PC-9 (cell line): ENCODE results near the gene SLC9A9. TPM values are rescaled to one million over a fixed set of nuclear protein-coding genes. Genes with fewer than 3 reads are reported as not detected.

Experiments used
- BruUV-seq: library from RNA; stranded (reverse); fragments of 400-500 nt; replicated peaks from 2 replicates; lab custom pipeline; 2021; lab: Mats Ljungman, UMichigan
- CTCF ChIA-PET: fragments of 300-600 bp; sonication (Branson Sonifier 250); formaldehyde crosslinking; loops from one replicate; lab custom pipeline; 2022; ENCODE audit warnings: antibody characterized with exemption; lab: Charles Lee
- POLR2A ChIA-PET: fragments of 300-600 bp; sonication (Branson Sonifier 250); formaldehyde crosslinking; loops from one replicate; lab custom pipeline; 2022; ENCODE audit warnings: antibody characterized with exemption; ENCODE audit not compliant: unreplicated experiment; lab: Charles Lee
- DNase-seq, 2 experiments: peaks; one replicate each; pipeline versions ENCODE4 v3.0.0 to v3.0.0-alpha.2; 2015 to 2022; ENCODE audit warnings: mixed read lengths in 1 of 2
- H2AFZ ChIP-seq: fragments of 200-600 bp; sonication (generic); 2 replicates; pipeline ENCODE4 v1.8.1; 2017; ENCODE audit warnings: antibody characterized with exemption
- H3F3A ChIP-seq: fragments of 200-600 bp; sonication (generic); 2 replicates; pipeline ENCODE4 v1.8.1; 2017; ENCODE audit warnings: antibody characterized with exemption, mild to moderate bottlenecking, low read depth; ENCODE audit not compliant: insufficient read depth
- H3K27ac ChIP-seq: fragments of 200-600 bp; sonication (generic); 2 replicates; pipeline ENCODE4 v1.6.1; 2016; ENCODE audit warnings: mixed run types
- H3K27me3 ChIP-seq: fragments of 200-600 bp; sonication (generic); 2 replicates; pipeline ENCODE4 v1.6.1; 2016; ENCODE audit warnings: low read depth, mixed run types; ENCODE audit not compliant: insufficient read depth
- H3K36me3 ChIP-seq: fragments of 200-600 bp; sonication (generic); 2 replicates; pipeline ENCODE4 v1.6.1; 2016; ENCODE audit warnings: low read depth, mixed run types
- H3K4me1 ChIP-seq: fragments of 200-600 bp; sonication (generic); replicated peaks from 2 replicates; pipeline ENCODE4 v1.6.1; 2016; ENCODE audit warnings: mixed run types; ENCODE audit not compliant: insufficient read depth
- H3K4me2 ChIP-seq: fragments of 200-600 bp; sonication (generic); 2 replicates; pipeline ENCODE4 v1.6.1; 2017; ENCODE audit warnings: mixed run types
- H3K4me3 ChIP-seq: fragments of 200-600 bp; sonication (generic); 2 replicates; pipeline ENCODE4 v1.6.1; 2016; ENCODE audit warnings: mixed run types
- H3K79me2 ChIP-seq: fragments of 200-600 bp; sonication (generic); 2 replicates; pipeline ENCODE4 v1.6.1; 2017; ENCODE audit warnings: low read depth, mixed run types
- H3K9me2 ChIP-seq: fragments of 200-600 bp; sonication (generic); 2 replicates; pipeline ENCODE4 v1.8.1; 2017; ENCODE audit warnings: mild to moderate bottlenecking; ENCODE audit not compliant: insufficient read depth
- H3K9me3 ChIP-seq: fragments of 200-600 bp; sonication (generic); 2 replicates; pipeline ENCODE4 v1.8.1; 2016; ENCODE audit warnings: low read depth; ENCODE audit not compliant: insufficient read depth
- H4K20me1 ChIP-seq: fragments of 200-600 bp; sonication (generic); 2 replicates; pipeline ENCODE4 v1.8.1; 2017; ENCODE audit not compliant: insufficient read depth
- EZH2 ChIP-seq: fragments of 200-600 bp; sonication (generic); IDR thresholded peaks from 2 replicates; pipeline ENCODE4 v1.8.0; 2017; ENCODE audit warnings: antibody characterized with exemption, low read depth
- intact Hi-C: fragments of 100-400 bp; cut with micrococcal nuclease; formaldehyde crosslinking; loops from one replicate; pipeline ENCODE4 v1.10.0; 2022; ENCODE audit not compliant: unreplicated experiment
- total RNA-seq: library from RNA; stranded (reverse); gene quantifications from 2 replicates; pipeline ENCODE4 v1.2.3, GENCODE V29; 2021
- TF ChIP-seq, protein P1 (sequence below): fragments of 200-600 bp; sonication (generic); conservative IDR thresholded peaks from 2 replicates; pipeline ENCODE4 v1.6.1; 2017; ENCODE audit warnings: mixed run types, antibody characterized with exemption, mild to moderate bottlenecking, moderate library complexity

SLC9A9 gene
- total RNA-seq, 1 experiment from 2014 or later: 1.7 TPM

DNA sequence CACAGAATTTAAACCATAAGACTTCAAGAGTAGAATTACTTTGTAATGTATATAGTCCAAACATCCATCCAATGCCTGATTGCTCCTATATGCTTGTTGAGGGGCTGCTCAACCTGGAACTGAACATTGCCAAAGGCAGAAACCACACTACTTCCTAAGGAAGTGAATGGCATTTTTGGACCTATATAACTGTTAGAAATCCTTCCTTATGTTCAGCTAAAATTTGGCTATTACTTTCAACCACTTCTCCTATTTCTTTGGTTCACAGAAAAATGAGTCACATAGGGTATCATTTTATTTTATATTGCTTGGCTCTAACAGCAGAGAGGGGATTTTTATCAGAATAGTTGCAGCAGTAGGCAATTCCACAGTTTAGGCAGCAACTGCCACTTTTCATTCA is 342.1 kb downstream of the SLC9A9 start:
- Histone ChIP-seq H3K9me3 (no peaks in the 10 kb centered on the region), H3K27me3 (no peaks in the 10 kb centered on the region), H3K4me3 (no peak overlapping the region), H3K4me2 (no peak overlapping the region), H3K9me2 (no peaks in the 10 kb centered on the region; the same call in 1 of the 2 replicates), H3F3A (no peaks in the 10 kb centered on the region), H2AFZ (no peak overlapping the region), H3K79me2 (no peaks in the 10 kb centered on the region), H3K4me1 (no peaks in the 10 kb centered on the region), H4K20me1 (no peaks in the 10 kb centered on the region), H3K36me3 (no peaks in the 10 kb centered on the region), H3K27ac (no peak overlapping the region)
- TF ChIP-seq EZH2: no peak
- TF ChIP-seq, protein P1, sequence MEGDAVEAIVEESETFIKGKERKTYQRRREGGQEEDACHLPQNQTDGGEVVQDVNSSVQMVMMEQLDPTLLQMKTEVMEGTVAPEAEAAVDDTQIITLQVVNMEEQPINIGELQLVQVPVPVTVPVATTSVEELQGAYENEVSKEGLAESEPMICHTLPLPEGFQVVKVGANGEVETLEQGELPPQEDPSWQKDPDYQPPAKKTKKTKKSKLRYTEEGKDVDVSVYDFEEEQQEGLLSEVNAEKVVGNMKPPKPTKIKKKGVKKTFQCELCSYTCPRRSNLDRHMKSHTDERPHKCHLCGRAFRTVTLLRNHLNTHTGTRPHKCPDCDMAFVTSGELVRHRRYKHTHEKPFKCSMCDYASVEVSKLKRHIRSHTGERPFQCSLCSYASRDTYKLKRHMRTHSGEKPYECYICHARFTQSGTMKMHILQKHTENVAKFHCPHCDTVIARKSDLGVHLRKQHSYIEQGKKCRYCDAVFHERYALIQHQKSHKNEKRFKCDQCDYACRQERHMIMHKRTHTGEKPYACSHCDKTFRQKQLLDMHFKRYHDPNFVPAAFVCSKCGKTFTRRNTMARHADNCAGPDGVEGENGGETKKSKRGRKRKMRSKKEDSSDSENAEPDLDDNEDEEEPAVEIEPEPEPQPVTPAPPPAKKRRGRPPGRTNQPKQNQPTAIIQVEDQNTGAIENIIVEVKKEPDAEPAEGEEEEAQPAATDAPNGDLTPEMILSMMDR: no peak
- ChIA-PET POLR2A (no interaction called here), CTCF (no interaction called here)
- intact Hi-C loops: no loop called here
- no peak for DNase-seq
- no TSS peak for BruUV-seq

DNA sequence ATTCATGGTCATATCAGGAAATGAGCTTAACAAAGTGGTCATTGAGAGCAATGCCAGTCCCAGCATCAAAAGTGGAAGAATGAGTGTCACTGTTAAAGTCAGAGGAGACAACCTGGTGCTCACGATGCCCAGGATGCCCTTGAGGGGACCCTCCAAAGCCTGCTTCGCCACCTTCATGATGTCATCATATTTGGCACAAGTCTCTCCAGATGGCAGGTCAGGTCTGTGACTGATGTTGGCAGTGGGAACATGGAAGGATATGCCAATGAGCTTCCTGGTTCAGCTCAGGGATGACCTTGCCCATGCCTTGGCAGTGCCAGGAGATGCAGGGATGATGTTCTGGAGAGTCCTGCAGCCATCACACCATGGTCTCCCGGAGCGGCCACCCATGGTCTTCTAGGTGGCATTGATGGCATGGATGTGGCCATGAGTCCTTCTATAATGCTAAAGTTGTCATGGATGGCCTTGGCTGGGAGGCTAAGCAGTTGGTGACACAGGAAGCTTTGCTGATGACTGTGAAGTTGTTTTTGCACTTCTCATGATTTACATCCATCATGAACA is 344.9 kb downstream of the SLC9A9 start:
- ChIA-PET CTCF (no interaction called here), POLR2A (no interaction called here)
- BruUV-seq: no TSS peak

DNA sequence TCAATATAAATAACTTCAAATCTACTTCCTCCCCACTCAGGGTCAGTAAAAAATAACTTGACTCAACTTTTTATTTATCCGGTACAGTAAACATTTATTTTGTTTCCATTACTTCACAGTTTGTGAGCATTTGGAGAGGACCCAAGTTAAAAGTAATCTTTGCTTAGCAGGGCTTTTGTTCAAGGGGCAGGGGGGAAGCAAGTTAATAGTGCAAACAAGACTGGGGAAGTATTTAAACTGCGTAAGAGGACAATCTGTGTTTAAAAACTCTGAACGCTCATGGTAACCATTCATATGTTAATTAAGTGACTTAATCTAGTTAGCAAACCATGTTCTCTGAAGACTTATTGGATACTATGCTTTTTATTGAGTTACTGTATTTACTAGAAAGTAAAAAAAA is 346.2 kb downstream of the SLC9A9 start:
- CTCF ChIA-PET: no interaction called here
- no peak overlapping the region for H3K4me2 ChIP-seq
- no peaks in the 10 kb centered on the region for H3K9me3 ChIP-seq
- H3K79me2 ChIP-seq: no peaks in the 10 kb centered on the region
- no peaks in the 10 kb centered on the region for H4K20me1 ChIP-seq
- H3K36me3 ChIP-seq: no peaks in the 10 kb centered on the region
- H3F3A ChIP-seq: no peaks in the 10 kb centered on the region
- H3K27ac ChIP-seq: no peak overlapping the region
- no peaks in the 10 kb centered on the region; the same call in 1 of the 2 replicates for H3K9me2 ChIP-seq
- no TSS peak for BruUV-seq
- H3K27me3 ChIP-seq: no peaks in the 10 kb centered on the region
- no peak for DNase-seq
- no peak for TF ChIP-seq EZH2
- TF ChIP-seq, protein P1: no peak
- intact Hi-C loops: no loop called here
- no peaks in the 10 kb centered on the region for H3K4me1 ChIP-seq
- POLR2A ChIA-PET: no interaction called here
- H3K4me3 ChIP-seq: no peak overlapping the region
- H2AFZ ChIP-seq: no peak overlapping the region

More for the DNA sequence above, 344.9 kb downstream of the SLC9A9 start:
- intact Hi-C loops: no loop called here
- no peak overlapping the region for H3K4me3 ChIP-seq
- no peaks in the 10 kb centered on the region for H3K9me3 ChIP-seq
- TF ChIP-seq EZH2: no peak
- TF ChIP-seq, protein P1: no peak
- no peak overlapping the region for H3K4me2 ChIP-seq
- no peaks in the 10 kb centered on the region for H3K27me3 ChIP-seq
- DNase-seq: no peak
- H3K36me3 ChIP-seq: no peaks in the 10 kb centered on the region
- H4K20me1 ChIP-seq: no peaks in the 10 kb centered on the region
- no peak overlapping the region for H3K27ac ChIP-seq
- no peak overlapping the region for H2AFZ ChIP-seq
- no peaks in the 10 kb centered on the region for H3K79me2 ChIP-seq
- H3K9me2 ChIP-seq: no peaks in the 10 kb centered on the region; the same call in 1 of the 2 replicates
- H3F3A ChIP-seq: no peaks in the 10 kb centered on the region
- H3K4me1 ChIP-seq: no peaks in the 10 kb centered on the region
